BJ (cell line): ENCODE data around the gene FSTL1. TPM values are rescaled to one million over a fixed set of nuclear protein-coding genes. Genes with fewer than 3 reads are reported as not detected.

Source experiments
- CTCF ChIA-PET: fragments of 350-600 bp; formaldehyde crosslinking; extraction: SDS; loops from one replicate; lab custom pipeline; 2021; ENCODE audit warnings: antibody characterized with exemption, inconsistent platforms; lab: Yijun Ruan, JAX
- POLR2A ChIA-PET: fragments of 300-600 bp; sonication (Branson Sonifier 250); formaldehyde crosslinking; extraction: SDS; loops from one replicate; lab custom pipeline; 2021; ENCODE audit warnings: antibody characterized with exemption; lab: Charles Lee
- DNase-seq: peaks from one replicate; pipeline ENCODE4 v3.0.0-alpha.2; 2011; ENCODE audit warnings: low read depth
- H3K27me3 ChIP-seq: 2 replicates; pipeline ENCODE4 v1.6.0; 2011; ENCODE audit warnings: low read length; ENCODE audit not compliant: control insufficient read depth, insufficient read depth
- H3K36me3 ChIP-seq: 2 replicates; pipeline ENCODE4 v1.5.1; 2011; ENCODE audit warnings: low read length; ENCODE audit not compliant: control insufficient read depth, insufficient read depth
- H3K4me3 ChIP-seq: 2 replicates; pipeline ENCODE4 v1.5.1; 2011; ENCODE audit warnings: low read depth, mild to moderate bottlenecking, control low read depth, low read length
- polyA plus RNA-seq: library from polyadenylated mRNA; depleted of rRNA; stranded (reverse); fragments of >200 nt; gene quantifications from 2 replicates; pipeline ENCODE4 v1.2.3, GENCODE V29; 2011
- TF ChIP-seq, protein P1 (sequence below): IDR thresholded peaks from 2 replicates; pipeline ENCODE4 v1.5.1; 2011; ENCODE audit warnings: low read depth, mild to moderate bottlenecking, control low read depth, inconsistent platforms, low read length, moderate library complexity; ENCODE audit not compliant: insufficient read depth

Gene FSTL1
- polyA plus RNA-seq, 1 experiment, result 4,020 TPM

DNA sequence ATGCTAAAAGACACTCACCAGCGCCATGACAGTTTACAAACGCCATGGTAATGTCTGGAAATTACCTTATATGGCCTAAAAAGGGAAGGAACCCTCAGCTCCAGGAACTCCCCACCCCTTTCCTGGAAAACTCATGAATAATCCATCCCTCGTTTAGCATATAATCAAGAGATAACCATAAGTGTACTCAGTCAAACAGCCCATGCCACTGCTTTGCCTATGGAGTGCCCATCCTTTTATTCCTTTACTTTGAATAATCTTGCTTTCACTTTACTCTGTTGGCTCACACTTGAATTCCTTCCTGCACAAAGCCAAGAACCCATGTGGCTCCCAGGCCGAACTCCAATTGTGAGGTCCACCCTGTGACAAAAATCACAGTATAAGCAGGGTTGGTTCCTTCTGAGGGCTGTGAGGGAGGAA, 19.1 kb upstream of the FSTL1 start:
- no peaks in the 10 kb centered on the region for H3K27me3 ChIP-seq
- POLR2A ChIA-PET, result no interaction called here
- H3K4me3 ChIP-seq, result no peak overlapping the region
- CTCF ChIA-PET, result no interaction called here
- no peak for DNase-seq
- TF ChIP-seq, protein P1, sequence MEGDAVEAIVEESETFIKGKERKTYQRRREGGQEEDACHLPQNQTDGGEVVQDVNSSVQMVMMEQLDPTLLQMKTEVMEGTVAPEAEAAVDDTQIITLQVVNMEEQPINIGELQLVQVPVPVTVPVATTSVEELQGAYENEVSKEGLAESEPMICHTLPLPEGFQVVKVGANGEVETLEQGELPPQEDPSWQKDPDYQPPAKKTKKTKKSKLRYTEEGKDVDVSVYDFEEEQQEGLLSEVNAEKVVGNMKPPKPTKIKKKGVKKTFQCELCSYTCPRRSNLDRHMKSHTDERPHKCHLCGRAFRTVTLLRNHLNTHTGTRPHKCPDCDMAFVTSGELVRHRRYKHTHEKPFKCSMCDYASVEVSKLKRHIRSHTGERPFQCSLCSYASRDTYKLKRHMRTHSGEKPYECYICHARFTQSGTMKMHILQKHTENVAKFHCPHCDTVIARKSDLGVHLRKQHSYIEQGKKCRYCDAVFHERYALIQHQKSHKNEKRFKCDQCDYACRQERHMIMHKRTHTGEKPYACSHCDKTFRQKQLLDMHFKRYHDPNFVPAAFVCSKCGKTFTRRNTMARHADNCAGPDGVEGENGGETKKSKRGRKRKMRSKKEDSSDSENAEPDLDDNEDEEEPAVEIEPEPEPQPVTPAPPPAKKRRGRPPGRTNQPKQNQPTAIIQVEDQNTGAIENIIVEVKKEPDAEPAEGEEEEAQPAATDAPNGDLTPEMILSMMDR, result no peak
- H3K36me3 ChIP-seq, result no peaks in the 10 kb centered on the region

DNA sequence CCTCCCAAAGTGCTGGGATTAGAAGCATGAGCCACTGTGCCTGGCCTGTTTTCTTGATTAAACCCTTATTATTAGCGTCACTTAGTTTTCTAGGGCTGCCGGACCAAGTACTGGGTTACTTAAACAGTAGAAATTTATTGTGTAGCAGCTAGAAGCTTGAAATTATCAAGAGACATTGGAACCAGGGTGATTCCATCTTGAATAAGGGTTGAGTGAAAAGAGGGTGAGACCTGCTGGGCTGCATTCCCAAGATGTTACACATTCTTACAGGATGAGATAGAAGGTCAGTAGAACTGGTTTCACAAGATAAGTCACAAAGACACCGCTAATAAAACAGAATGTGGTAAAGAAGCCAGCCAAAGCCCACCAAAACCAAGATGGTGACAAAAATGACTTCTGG, 18.6 kb upstream of the FSTL1 start:
- ChIA-PET POLR2A (no interaction called here), CTCF (no interaction called here)
- Histone ChIP-seq H3K36me3 (no peaks in the 10 kb centered on the region), H3K4me3 (no peak overlapping the region), H3K27me3 (no peaks in the 10 kb centered on the region)
- DNase-seq, result no peak
- TF ChIP-seq, protein P1, result no peak

DNA sequence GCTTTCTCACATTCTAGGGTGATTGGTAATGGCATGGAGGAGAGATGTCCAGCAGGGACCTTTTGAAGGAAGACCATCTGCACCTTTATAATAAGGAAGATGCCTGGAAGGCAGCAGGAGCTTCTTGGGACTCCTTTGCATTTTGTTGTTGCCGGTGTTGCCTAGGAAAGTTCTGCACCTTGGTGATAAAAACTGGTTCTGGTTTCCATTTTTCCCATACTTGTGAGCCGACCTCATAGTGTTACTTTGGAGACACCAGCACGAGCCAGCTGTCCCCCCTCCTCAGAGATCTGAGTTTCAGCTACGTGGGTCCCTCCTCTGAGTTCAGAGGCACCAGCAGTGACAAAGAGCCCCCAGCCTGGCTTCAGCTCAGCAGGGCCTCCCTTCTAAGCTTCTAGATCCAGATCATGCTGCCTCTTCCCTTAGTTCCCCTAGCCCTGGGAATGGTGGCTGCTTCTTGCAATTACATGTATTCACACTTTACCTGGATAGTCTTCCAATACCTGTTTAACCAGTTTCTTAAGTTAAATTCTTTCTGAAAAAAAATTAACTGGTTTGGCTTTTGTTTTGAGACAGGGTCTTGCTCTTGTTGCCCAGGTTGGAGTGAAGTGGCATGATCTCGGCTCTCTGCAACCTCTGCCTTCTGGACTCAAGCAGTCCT, 18.0 kb upstream of the FSTL1 start:
- POLR2A ChIA-PET, result no interaction called here
- CTCF ChIA-PET, result interaction anchor here (0.6 to 1.7 kb wide), 5 partner anchors 8 to 29 kb away, joined by 3 to 4 read pairs (median 3); no protein-coding TSS in a partner anchor

DNA sequence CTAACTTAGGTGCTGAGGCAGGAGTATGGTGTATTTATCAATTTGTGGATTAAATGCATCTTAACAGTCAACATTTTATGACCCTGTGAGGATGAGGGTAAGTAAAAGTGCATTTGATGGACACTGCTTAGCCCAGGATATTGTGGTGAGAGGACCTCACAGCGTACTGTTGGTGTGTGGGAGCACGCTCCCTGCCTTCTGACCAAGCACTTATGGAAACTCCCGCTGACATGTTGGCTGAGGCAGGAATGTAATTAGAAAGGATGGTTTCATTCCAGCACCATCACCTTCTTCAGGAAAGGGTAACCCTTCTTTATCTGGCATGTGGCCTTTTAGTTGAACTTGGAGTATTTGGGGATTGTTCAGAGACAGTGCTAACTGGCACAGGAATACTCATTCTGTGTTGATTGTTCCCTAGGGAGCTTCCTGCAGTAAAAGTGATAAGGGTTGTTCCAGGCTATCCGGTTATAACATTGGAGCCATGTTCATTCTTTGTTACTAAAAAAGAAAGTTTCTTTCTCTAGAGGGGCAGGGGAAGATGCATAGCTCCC, 11.7 kb upstream of the FSTL1 start:
- no peak for DNase-seq
- ChIA-PET CTCF (interaction anchor here (0.8 kb wide), 1 partner anchor 34 kb away, joined by 3 read pairs; no protein-coding TSS in a partner anchor), POLR2A (interaction anchor here (0.6 kb wide), 1 partner anchor 12 kb away, joined by 4 read pairs; no protein-coding TSS in a partner anchor)
- TF ChIP-seq, protein P1, result no peak
- Histone ChIP-seq H3K4me3 (no peak overlapping the region), H3K27me3 (no peaks in the 10 kb centered on the region), H3K36me3 (no peaks in the 10 kb centered on the region)

More for the DNA sequence above, 18.0 kb upstream of the FSTL1 start:
- no peaks in the 10 kb centered on the region for H3K36me3 ChIP-seq
- H3K27me3 ChIP-seq, result no peaks in the 10 kb centered on the region
- TF ChIP-seq, protein P1, result no peak
- no peak overlapping the region for H3K4me3 ChIP-seq
- no peak for DNase-seq

DNA sequence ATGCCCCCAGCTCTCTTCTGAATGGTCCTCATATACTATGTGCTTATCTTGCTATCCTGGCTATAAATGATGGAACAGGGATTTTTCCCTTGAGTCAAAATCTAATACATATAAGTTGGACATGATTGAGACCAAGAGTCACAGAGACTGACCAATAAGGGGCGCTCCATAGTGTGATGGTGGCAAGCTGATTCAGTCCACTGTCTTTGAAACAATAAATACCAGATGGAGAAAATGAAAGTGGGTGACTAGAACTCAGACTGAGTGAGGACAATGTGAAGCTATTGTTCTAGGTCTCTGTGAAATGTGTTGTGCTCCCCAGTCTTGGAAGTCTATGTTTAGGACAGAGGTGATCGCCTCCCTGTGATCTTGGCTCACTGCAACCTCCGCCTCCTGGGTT, 10.6 kb upstream of the FSTL1 start:
- CTCF ChIA-PET, result interaction anchor here (2.6 kb wide), 1 partner anchor 11 kb away, joined by 10 read pairs; the partner anchor contains the start of gene FSTL1
- Histone ChIP-seq H3K4me3 (no peak overlapping the region), H3K27me3 (no peaks in the 10 kb centered on the region), H3K36me3 (no peaks in the 10 kb centered on the region)
- DNase-seq, result no peak
- TF ChIP-seq, protein P1, result no peak
- POLR2A ChIA-PET, result interaction anchor here (0.6 kb wide), 1 partner anchor 13 kb away, joined by 3 read pairs; no protein-coding TSS in a partner anchor
